GM20431 (cell line): ENCODE measurements around the gene GRIN2A.

Experiments used
- in situ Hi-C: fragments of 300-500 bp; cut with MseI, MboI; formaldehyde crosslinking; loops from one replicate; pipeline ENCODE4 v1.15.0; 2020; ENCODE audit warnings: low sequenced_read_pairs; ENCODE audit not compliant: unreplicated experiment

The GRIN2A gene

DNA sequence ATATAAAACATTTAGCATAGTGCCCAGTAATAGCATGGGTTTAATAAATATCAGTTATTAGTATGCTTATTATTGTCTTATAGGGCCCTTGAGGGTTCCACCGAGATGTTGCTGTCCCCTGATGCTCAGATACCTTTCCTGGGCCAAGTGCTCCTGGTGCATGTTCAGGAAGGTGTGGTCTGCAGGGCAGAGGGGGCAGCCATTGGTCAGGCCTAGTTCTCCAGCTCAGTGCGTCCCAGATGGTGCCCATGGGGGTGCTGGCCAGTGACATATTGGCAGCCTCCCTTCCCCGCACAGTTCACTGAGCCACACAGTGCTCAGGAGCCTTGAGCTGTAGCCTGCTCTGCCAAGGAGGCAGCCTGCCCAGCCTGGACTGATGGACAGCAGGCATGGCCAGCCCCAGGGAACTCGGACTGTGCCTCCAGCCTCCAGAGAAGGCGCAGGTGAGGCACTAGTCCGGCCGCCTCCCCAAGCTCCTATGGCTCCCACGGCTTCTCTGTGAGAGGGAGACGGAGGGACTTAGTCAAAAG is 7.7 kb upstream of the GRIN2A start:
- in situ Hi-C loops = loop anchor here (25.0 kb wide), 1 partner anchor 928 kb away; no protein-coding TSS in a partner anchor

DNA sequence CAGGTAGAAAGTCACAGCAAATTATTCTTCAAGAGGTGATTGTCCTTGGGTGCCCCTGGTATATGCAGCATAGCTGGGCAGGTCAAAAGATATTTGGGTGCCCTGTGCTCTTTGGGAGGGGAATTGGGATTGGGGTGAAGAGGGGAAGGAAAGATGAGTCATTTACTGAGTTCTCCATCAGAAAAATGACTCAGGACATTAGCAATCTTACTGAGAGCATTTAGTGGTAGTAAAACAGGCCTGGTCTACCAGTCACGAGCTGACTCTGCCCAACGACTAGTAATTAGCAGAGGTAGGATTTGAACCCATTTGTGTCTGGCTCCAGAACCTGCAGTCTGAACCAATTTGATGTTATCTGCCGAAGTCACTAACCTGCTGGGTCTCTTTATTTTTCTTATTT is 6.0 kb upstream of the GRIN2A start:
- in situ Hi-C loops = loop anchor here (25.0 kb wide), 1 partner anchor 926 kb away; no protein-coding TSS in a partner anchor

DNA sequence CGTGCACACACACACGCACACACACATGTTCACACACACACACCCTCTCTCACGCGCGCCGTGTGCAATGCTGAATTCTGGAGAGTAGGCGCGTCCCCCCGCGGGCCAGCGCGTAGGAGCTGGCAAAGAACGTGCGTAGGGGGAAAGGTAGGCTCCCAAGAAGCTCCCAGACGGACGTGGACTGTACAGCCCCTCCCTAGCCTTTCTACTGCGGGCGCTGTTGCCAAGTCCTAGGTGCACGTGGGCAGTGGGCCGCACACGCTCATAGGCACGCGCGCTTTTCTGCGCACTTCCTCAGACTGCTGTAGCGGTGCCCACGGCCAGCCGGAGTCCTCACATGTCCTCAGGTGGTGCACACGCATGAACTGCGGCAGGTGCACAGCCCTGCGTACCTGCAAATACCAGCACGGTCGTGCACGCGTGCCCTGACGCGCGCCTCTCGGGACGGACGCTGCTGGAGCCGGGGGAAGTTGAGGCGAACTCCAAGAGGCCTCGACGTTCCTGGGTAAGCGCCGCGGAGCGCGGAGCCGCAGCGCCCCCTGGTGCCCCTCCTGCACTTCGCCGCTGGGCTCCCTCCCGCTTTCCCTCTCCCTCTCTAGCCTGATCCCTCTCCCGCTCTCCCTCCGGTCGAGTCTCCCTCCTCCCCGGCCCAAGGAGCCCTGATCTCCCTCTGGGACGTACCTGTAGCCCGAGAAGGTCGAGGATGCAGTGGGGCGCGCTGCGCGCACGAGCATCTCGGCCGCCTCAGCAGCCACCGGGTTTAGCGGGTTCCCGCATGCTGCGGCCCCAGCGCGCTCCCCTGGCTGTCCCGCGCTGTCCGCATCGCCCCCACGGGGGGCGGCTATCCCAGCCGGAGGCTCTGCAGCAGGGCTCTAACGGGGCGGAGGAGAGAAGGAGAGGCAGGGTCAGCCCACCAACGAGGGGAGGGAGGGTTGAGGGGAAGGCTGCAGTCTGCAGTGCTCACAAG is 749 bp downstream of the GRIN2A start:
- in situ Hi-C loops = loop anchor here (25.0 kb wide), 1 partner anchor 919 kb away; no protein-coding TSS in a partner anchor

DNA sequence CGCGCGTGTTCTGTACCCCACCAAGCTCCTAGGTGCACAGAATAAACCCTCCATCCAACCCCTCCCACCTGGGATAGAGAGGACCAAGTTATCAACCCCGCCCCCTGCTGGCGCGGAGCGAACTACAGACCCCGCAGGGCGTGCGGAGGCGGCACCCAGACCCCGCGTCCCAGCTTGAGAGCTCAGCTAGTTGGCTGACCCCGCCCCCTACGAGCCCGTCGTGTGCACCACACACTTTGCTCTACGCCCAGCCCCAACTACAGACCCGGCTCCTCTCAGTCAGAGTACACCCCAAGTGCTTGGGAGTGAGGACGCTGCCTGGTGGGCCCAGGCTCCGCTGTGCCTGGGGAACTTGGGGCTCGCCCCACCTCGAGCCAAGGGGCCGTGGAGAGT is 1.5 kb downstream of the GRIN2A start:
- in situ Hi-C loops = loop anchor here (25.0 kb wide), 1 partner anchor 918 kb away; no protein-coding TSS in a partner anchor

DNA sequence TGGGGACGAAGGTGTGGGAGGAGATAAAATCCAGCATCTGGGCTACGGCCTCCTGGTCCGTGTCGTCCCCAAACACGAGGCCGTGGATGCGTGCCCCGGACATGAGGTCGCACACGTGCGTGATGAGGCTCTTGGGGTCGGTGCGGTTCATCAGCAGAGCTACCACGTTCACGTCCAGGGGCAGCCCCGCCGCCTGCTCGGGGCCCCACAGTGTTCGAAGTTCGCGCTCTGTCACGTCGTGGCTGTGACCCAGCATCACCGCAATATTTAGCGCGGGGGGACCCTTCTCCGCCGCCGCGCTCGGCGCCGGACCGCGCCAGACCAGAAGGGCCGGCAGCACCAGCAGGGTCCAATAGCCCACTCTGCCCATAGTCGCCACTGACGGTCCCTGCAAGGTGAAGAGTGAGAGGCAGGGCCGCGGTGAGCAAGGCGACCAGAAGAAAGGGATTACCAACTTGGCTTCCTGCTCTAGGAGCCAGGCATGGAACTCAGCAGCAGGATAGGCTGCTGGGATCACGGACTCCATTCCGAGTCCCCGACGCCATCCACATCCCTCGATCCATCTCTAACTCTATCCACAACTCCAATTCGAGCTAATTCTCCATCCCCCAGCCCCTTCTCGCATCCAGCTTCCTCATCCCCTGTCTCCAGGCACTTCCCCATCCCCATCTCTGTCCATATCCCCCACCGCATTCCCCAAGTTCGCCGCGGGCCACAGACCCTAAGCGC is 2.0 kb downstream of the GRIN2A start:
- in situ Hi-C loops = loop anchor here (25.0 kb wide), 1 partner anchor 918 kb away; no protein-coding TSS in a partner anchor

DNA sequence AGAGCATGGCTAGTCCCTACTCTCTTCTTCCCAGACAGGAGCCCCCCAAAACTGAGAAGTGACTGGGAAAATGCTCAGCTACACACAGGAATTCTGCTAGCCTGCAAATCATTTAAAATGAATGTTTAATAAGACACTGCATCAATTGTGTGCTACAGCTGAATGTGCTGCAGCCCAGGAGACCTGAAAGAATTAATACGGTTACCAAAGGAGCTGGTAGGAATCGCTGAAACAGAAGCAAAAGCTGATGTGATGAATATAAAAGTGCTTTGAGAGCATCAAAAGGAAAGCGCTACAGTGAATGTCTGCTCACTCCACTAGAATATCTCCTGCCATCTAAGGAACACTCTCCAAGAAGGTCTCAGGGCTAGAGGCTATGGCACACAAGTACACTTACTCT is 3.7 kb downstream of the GRIN2A start:
- in situ Hi-C loops = loop anchor here (25.0 kb wide), 1 partner anchor 916 kb away; no protein-coding TSS in a partner anchor

DNA sequence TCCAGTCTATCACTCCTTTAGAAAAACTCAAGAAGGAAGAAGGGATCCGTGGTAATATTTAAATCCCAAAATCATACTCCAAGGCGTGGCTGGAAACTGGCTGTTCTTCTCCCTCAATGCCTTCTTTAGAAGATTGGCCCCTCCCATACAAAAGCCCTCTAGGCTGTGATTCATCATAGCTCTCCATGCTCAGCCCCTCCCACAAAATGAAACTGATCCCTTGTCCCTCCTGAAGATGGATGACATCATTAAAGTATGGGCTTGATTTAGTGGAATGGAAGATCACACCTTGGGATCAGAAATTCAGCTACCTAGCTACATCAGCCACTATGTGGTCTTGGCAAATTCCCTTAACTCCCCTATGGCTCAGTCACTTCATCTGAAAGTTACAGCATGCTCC is 4.1 kb downstream of the GRIN2A start:
- in situ Hi-C loops = loop anchor here (25.0 kb wide), 1 partner anchor 916 kb away; no protein-coding TSS in a partner anchor

DNA sequence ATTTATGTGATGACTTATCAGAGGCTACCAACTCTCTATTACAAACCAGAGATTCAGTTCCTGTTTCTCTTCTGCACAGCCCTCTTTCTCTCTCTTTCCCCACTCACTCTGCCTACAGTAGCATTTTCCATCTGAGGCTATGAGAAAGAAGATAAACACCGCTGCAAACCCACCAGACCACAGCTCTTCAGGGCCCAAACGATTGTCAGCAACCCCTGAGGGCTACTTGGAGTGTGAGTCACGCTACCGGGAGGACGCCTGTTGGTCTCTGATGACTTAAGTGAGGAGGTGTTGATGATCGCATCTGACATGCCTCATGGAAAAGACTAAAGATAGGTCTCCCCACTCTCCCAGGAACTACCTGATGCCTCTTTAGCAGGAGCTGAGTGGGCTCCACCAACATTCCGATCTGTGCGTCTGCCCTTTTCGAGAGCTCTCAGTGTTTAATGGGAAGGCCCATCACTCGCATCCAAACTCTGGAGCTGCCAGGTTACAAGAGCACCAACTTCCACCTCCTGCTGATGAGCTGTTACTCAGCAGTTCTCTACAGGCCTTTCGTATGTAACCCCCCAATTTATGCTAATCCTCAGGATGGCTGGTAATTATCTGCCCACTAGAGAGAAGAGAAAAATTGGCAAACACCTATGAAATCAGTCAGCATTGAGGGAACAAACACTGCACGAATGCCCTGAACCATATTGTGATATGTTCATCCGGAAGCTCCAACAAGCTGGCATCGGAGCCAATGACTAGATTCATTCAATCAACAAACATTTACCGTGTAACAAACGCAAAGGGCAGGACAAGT is 9.2 kb downstream of the GRIN2A start:
- in situ Hi-C loops = no loop called here

DNA sequence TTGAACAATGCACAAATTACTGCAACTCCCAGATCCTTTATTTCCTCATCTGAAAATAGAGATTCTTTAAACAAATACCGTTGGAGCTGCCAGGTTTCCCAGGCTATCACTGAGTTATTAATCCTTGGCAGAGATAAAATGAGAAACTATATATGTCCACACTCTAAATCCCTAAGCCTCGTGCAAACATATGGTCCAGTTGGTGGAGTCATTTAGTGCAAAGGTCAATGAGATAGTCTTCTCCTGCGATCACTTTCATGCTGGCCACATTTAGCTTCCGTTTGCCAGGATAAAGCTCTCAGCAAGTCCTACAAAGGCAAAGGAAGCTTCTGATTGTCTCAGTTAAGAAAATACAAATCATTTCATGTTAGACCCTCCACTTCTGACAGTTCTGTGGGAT is 11.0 kb downstream of the GRIN2A start:
- in situ Hi-C loops = no loop called here

DNA sequence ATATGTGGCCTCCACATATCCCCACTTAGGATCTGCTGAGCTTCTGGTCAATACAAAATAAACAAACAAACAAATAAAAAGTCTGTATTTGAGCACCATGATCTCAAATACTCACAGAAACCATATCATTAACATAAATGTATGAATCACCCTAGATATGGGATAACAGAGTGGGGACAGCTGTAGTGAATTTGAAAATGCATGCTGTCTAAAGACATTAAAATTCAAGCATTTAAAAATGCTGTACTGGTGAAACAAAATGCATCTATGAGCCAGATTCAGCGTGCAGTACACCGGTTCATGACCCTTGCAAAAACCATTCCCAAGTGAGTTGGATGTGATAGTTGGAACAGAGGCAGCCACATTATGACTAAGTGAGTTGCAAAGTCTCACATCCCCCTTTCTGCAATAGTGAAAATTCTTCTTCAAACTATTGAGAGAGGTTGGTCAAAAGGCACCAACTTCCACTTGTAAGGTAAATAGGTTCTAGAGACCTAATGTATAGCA is 12.3 kb downstream of the GRIN2A start:
- in situ Hi-C loops = no loop called here

DNA sequence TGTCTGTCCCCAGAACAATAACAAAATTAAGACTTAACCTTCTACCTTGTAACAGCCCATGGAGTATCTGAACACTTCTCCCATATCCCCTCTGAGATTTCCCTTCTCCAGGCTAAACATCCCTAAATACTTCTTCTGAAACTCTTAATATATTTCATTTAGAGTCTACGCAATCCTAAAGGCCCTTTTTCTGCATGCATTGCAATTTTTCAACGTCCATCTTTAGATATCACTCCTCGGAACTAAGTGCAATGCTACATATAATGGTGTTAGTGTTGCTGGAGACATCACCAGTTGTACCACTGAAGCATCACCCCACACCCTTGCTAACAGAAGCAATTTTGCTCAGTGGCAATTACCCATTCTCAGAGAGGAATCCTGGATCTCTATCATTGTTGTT is 13.2 kb downstream of the GRIN2A start:
- in situ Hi-C loops = no loop called here

DNA sequence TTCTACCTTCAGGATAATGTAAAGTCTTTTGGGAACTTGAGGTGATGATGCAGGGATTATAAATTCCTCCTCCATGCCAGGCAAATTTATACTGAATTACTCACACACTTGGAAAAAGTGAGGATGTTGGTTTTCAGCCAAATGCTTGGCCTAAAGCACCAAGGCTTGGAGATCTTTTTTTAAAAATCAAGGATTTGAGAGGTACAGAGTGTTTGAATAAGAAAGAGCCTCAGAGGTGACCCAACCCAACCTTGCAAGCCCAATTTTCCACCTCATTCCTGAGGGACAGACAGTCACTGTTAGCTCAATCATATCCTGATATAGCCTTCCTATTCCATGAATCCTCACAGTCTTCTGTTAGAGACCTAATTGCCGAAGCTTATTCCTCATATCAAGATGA is 14.0 kb downstream of the GRIN2A start:
- in situ Hi-C loops = no loop called here

DNA sequence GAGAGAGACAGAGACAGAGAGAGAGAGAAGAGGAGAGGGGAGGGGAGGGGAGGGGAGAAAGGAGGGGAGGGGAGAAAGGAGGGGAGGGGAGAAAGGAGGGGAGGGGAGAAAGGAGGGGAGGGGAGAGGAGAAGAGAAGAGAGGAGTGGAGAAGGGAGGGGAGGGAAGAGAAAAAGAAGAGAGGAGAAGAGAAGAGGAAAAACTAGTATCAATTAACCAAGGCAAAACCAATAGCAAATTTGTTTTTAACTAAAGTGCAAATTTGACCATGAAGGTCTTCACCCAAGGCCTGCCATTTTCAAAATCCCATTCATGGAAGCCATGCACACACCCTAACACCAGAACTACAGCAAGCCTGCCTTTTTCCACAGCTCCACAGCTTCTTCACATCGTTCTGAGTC is 16.6 kb downstream of the GRIN2A start:
- in situ Hi-C loops = no loop called here

DNA sequence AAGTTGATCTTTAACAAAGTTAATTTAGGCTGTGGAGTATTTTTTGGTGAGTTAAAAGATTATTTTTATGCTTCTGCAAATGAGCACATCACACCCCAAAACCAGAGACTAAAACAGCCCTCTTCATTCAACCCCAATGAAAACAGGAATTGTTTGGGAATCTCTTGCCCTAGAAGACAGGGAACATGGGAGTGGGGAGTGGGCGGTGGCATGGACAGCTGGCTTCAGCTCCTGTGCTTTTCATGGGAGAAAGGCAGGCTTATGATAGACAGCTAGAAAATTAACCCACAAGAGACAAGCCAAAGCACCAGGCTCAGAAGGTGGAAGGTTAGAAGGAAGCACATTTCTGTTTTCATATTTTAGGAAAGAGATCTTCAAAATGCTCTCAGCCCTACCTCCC is 19.2 kb downstream of the GRIN2A start:
- in situ Hi-C loops = no loop called here

DNA sequence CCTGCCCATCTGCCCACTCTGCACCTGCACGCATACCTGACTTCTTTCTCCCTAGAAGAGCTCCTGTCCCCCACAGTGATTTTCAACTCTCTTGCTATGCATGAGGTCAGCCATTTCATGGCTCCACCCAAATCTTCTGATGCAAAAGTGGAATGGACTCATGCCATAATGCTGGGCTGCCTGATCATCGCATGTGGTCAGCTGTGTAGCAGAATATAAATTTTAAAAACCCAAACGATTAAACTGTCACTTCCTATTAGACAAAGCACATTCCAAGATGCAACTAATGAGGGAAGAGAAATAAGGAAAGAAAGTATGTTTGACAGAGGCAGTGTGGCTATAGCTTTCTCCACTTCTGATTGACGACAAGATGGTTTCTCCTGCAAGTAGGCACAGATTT is 26.1 kb downstream of the GRIN2A start:
- in situ Hi-C loops = no loop called here

DNA sequence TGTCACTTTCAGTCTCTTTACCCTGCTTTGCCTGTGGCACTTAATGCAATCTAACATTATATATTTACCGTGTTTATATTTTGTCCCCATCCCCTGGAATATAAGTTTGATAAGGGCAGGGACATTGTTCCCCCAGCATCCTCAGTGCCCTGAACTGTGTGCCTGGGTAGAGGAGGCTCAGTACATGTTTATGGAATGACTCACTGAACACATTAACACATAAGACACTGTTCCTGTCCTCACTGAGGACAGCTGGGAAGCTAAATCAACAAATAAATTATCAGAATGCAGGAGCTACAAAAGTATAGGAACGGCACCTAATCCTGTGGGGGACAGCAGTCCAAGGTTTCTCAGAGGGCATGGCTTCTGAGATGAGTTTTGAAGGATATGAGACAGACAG is 27.8 kb downstream of the GRIN2A start:
- in situ Hi-C loops = no loop called here

DNA sequence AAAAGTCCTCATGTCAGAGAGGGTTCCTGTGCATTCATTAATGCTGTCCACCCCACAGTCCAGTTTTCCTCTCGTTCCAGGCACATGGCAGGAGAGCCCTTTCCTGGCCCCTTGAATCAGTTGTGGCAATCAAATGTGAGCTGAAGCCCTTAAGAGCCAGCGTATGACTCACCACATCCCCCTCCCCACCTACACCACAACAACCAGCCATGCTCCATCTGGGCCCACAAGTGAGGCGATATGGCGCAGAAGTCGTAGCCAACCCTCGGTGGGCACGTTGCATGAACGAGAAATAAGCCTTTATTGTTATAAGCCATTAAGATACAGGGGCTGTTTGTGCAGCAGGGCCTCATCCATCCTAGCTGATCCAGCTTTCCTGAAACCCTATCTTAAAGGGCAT is 28.2 kb downstream of the GRIN2A start:
- in situ Hi-C loops = no loop called here

DNA sequence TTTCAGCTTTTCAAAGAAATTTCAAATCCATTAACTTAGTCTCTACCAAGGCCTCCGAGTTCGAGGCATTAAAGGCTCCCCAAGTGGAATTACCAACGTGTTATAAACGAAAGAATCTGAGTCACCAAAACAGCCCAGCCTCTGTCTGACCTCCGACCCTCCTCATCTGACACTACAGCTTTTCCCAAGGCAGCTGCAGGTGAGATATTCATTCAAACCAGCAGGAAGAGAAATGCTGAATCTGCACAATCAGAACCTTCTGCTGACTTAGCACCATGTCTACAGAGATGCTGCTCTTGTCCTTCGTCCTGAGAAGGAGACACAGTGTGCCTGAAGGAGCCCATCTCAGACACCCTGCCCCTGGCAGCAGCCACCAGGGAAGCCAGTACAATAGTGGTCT is 30.5 kb downstream of the GRIN2A start:
- in situ Hi-C loops = no loop called here

DNA sequence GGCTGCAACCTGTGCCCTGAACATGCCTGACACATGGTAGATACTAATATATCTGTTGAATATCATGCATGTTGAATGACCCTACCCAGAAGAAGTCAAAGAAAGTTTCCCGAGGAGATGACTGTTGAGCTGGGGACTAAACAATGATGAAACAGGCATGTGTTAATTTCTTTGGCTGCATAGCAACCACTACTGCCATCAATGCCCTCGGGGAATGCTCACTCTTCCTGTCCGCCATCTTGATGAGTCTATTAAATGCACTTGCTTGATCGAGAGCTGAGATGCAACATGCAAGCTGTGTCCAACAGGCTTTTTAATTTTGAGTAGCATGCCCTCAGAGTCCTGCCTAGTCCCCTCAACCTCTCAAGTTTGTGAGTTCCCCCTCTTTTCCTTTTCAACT is 31.3 kb downstream of the GRIN2A start:
- in situ Hi-C loops = no loop called here
